CD1c-positive myeloid dendritic cell (primary cell): ENCODE results near the gene RPL18A.
A peak's percentile ranks its signal among the peaks of the same experiment; 100 is the strongest.
"Not testable (repeated sequence)": the region's sequence is repeated elsewhere in the genome, so short reads cannot be mapped to it uniquely, and the experiment has no call there.

ENCODE experiments used
- DNase-seq: peaks from one replicate; pipeline ENCODE4 v3.0.0-alpha.2; 2016; ENCODE audit errors: extremely low spot score

The RPL18A gene

GRCh38 chr19:17866312-17866963 is 6.7 kb downstream of the RPL18A start:
- no peak for DNase-seq

- no peak for DNase-seq
These were observed 7.3 kb downstream of the RPL18A start for GRCh38 chr19:17866964-17867486.

- DNase-seq: no peak
These were observed 9.0 kb downstream of the RPL18A start for GRCh38 chr19:17868669-17869068.

- no peak for DNase-seq
These were observed 9.5 kb downstream of the RPL18A start for GRCh38 chr19:17869114-17869608.

- DNase-seq: no peak
These were observed 11.5 kb downstream of the RPL18A start for GRCh38 chr19:17871032-17871877.

GRCh38 chr19:17871878-17872250 is 12.2 kb downstream of the RPL18A start, which contains the start of gene SLC5A5:
Gene SLC5A5 (plus strand): TSS chr19:17871945. CDS start chr19:17872320, 375 bp downstream.
- no peak for DNase-seq

- DNase-seq: no peak
These were observed 12.7 kb downstream of the RPL18A start for GRCh38 chr19:17872251-17873001.

GRCh38 chr19:17873786-17874757 is 14.4 kb downstream of the RPL18A start:
- DNase-seq: peak; percentile 49

GRCh38 chr19:17874758-17875135 is 15.0 kb downstream of the RPL18A start:
- DNase-seq: no peak

- DNase-seq: no peak
These were observed 18.0 kb downstream of the RPL18A start for GRCh38 chr19:17877696-17878095.

- DNase-seq: no peak
These were observed 19.8 kb downstream of the RPL18A start for GRCh38 chr19:17879466-17879865.

GRCh38 chr19:17881701-17882100 is 22.0 kb downstream of the RPL18A start:
- no peak for DNase-seq

GRCh38 chr19:17883627-17884410 is 24.1 kb downstream of the RPL18A start:
- no peak for DNase-seq

- DNase-seq: no peak
These were observed 26.8 kb downstream of the RPL18A start for GRCh38 chr19:17886515-17886914.

- not testable (repeated sequence) for DNase-seq
These were observed 27.5 kb downstream of the RPL18A start for GRCh38 chr19:17887221-17887620.

GRCh38 chr19:17888260-17888659 is 28.6 kb downstream of the RPL18A start:
- DNase-seq: no peak

GRCh38 chr19:17889609-17890214 is 30.0 kb downstream of the RPL18A start:
- no peak for DNase-seq

- no peak for DNase-seq
These were observed 34.1 kb downstream of the RPL18A start for GRCh38 chr19:17893766-17894165.

- DNase-seq: no peak
These were observed 43.0 kb downstream of the RPL18A start for GRCh38 chr19:17902701-17903100.

- DNase-seq: no peak
These were observed 48.5 kb downstream of the RPL18A start for GRCh38 chr19:17908244-17908643.
